ENCODE results near the gene TGFBR1.
A peak's percentile ranks its signal among the peaks of the same experiment; 100 is the strongest.

TGFBR1 gene

GRCh38 chr9:99112750-99113413 is 8.0 kb downstream of the TGFBR1 start:
- H3K4me3 ChIP-seq (ENCODE audit: low read depth in 1 of 2, low read length in 2 of 2) = peak overlapping the region in 1 of 2 donors; percentile 10
- no peak overlapping the region for H3K27ac ChIP-seq (ENCODE audit: low read depth, low read length)
- peaks cover 60% of the 10 kb centered on the region for H3K4me1 ChIP-seq (ENCODE audit: insufficient read depth, low read length)
- H3K27me3 ChIP-seq (ENCODE audit: control insufficient read depth in 1 of 2, insufficient read depth in 2 of 2, low read length in 2 of 2) = no peaks in the 10 kb centered on the region
- no peaks in the 10 kb centered on the region for H3K9me3 ChIP-seq (ENCODE audit: low read length)
- H3K9ac ChIP-seq (ENCODE audit: low read length) = no peak overlapping the region
- no peaks in the 10 kb centered on the region for H3K36me3 ChIP-seq (ENCODE audit: insufficient read depth, low read length)

GRCh38 chr9:99113414-99114048 is 8.6 kb downstream of the TGFBR1 start:
- H3K4me3 ChIP-seq (ENCODE audit: low read depth in 1 of 2, low read length in 2 of 2) = peak overlapping the region in 1 of 2 donors; percentile 10
- no peaks in the 10 kb centered on the region for H3K9me3 ChIP-seq (ENCODE audit: low read length)
- no peaks in the 10 kb centered on the region for H3K36me3 ChIP-seq (ENCODE audit: insufficient read depth, low read length)
- no peak overlapping the region for H3K9ac ChIP-seq (ENCODE audit: low read length)
- no peaks in the 10 kb centered on the region for H3K27me3 ChIP-seq (ENCODE audit: control insufficient read depth in 1 of 2, insufficient read depth in 2 of 2, low read length in 2 of 2)
- H3K27ac ChIP-seq (ENCODE audit: low read depth, low read length) = no peak overlapping the region
- peaks cover 56% of the 10 kb centered on the region for H3K4me1 ChIP-seq (ENCODE audit: insufficient read depth, low read length)

- Histone ChIP-seq H3K9me3 (ENCODE audit: low read length) (no peaks in the 10 kb centered on the region), H3K9ac (ENCODE audit: low read length) (no peak overlapping the region), H3K27me3 (ENCODE audit: control insufficient read depth in 1 of 2, insufficient read depth in 2 of 2, low read length in 2 of 2) (no peaks in the 10 kb centered on the region), H3K4me3 (ENCODE audit: low read depth in 1 of 2, low read length in 2 of 2) (no peak overlapping the region), H3K4me1 (ENCODE audit: insufficient read depth, low read length) (peaks cover 51% of the 10 kb centered on the region), H3K36me3 (ENCODE audit: insufficient read depth, low read length) (no peaks in the 10 kb centered on the region), H3K27ac (ENCODE audit: low read depth, low read length) (no peak overlapping the region)
Measured at GRCh38 chr9:99114049-99114440, 9.1 kb downstream of the TGFBR1 start.

GRCh38 chr9:99114846-99115500 is 10.1 kb downstream of the TGFBR1 start:
- no peak overlapping the region for H3K27ac ChIP-seq (ENCODE audit: low read depth, low read length)

GRCh38 chr9:99116003-99116411 is 11.1 kb downstream of the TGFBR1 start:
- Histone ChIP-seq H3K9me3 (ENCODE audit: low read length) (no peaks in the 10 kb centered on the region), H3K4me3 (ENCODE audit: low read depth in 1 of 2, low read length in 2 of 2) (no peak overlapping the region), H3K27ac (ENCODE audit: low read depth, low read length) (no peak overlapping the region), H3K27me3 (ENCODE audit: control insufficient read depth in 1 of 2, insufficient read depth in 2 of 2, low read length in 2 of 2) (no peaks in the 10 kb centered on the region), H3K36me3 (ENCODE audit: insufficient read depth, low read length) (no peaks in the 10 kb centered on the region), H3K4me1 (ENCODE audit: insufficient read depth, low read length) (peaks cover 45% of the 10 kb centered on the region), H3K9ac (ENCODE audit: low read length) (no peak overlapping the region)

More at GRCh38 chr9:99114846-99115500, 10.1 kb downstream of the TGFBR1 start:
- Histone ChIP-seq H3K9me3 (ENCODE audit: low read length) (no peaks in the 10 kb centered on the region), H3K36me3 (ENCODE audit: insufficient read depth, low read length) (no peaks in the 10 kb centered on the region), H3K27me3 (ENCODE audit: control insufficient read depth in 1 of 2, insufficient read depth in 2 of 2, low read length in 2 of 2) (no peaks in the 10 kb centered on the region), H3K9ac (ENCODE audit: low read length) (no peak overlapping the region), H3K4me3 (ENCODE audit: low read depth in 1 of 2, low read length in 2 of 2) (no peak overlapping the region), H3K4me1 (ENCODE audit: insufficient read depth, low read length) (peaks cover 46% of the 10 kb centered on the region)

- no peak overlapping the region for H3K9ac ChIP-seq (ENCODE audit: low read length)
- H3K36me3 ChIP-seq (ENCODE audit: insufficient read depth, low read length) = no peaks in the 10 kb centered on the region
- no peaks in the 10 kb centered on the region for H3K27me3 ChIP-seq (ENCODE audit: control insufficient read depth in 1 of 2, insufficient read depth in 2 of 2, low read length in 2 of 2)
- no peak overlapping the region for H3K4me3 ChIP-seq (ENCODE audit: low read depth in 1 of 2, low read length in 2 of 2)
- no peaks in the 10 kb centered on the region for H3K9me3 ChIP-seq (ENCODE audit: low read length)
- H3K4me1 ChIP-seq (ENCODE audit: insufficient read depth, low read length) = peaks cover 32% of the 10 kb centered on the region
- H3K27ac ChIP-seq (ENCODE audit: low read depth, low read length) = no peak overlapping the region
Measured at GRCh38 chr9:99118782-99119466, 14.0 kb downstream of the TGFBR1 start.

GRCh38 chr9:99119976-99120655 is 15.2 kb downstream of the TGFBR1 start:
- H3K27me3 ChIP-seq (ENCODE audit: control insufficient read depth in 1 of 2, insufficient read depth in 2 of 2, low read length in 2 of 2) = no peaks in the 10 kb centered on the region
- no peak overlapping the region for H3K4me3 ChIP-seq (ENCODE audit: low read depth in 1 of 2, low read length in 2 of 2)
- peaks cover 21% of the 10 kb centered on the region for H3K4me1 ChIP-seq (ENCODE audit: insufficient read depth, low read length)
- no peaks in the 10 kb centered on the region for H3K36me3 ChIP-seq (ENCODE audit: insufficient read depth, low read length)
- H3K9me3 ChIP-seq (ENCODE audit: low read length) = no peaks in the 10 kb centered on the region
- H3K27ac ChIP-seq (ENCODE audit: low read depth, low read length) = no peak overlapping the region
- H3K9ac ChIP-seq (ENCODE audit: low read length) = no peak overlapping the region

- Histone ChIP-seq H3K27me3 (ENCODE audit: control insufficient read depth in 1 of 2, insufficient read depth in 2 of 2, low read length in 2 of 2) (no peaks in the 10 kb centered on the region), H3K4me3 (ENCODE audit: low read depth in 1 of 2, low read length in 2 of 2) (no peak overlapping the region), H3K9me3 (ENCODE audit: low read length) (no peaks in the 10 kb centered on the region), H3K4me1 (ENCODE audit: insufficient read depth, low read length) (peaks cover 22% of the 10 kb centered on the region), H3K27ac (ENCODE audit: low read depth, low read length) (no peak overlapping the region), H3K36me3 (ENCODE audit: insufficient read depth, low read length) (no peaks in the 10 kb centered on the region), H3K9ac (ENCODE audit: low read length) (no peak overlapping the region)
Measured at GRCh38 chr9:99121604-99122003, 16.7 kb downstream of the TGFBR1 start.

- no peak overlapping the region for H3K27ac ChIP-seq (ENCODE audit: low read depth, low read length)
- H3K27me3 ChIP-seq (ENCODE audit: control insufficient read depth in 1 of 2, insufficient read depth in 2 of 2, low read length in 2 of 2) = no peaks in the 10 kb centered on the region
- H3K36me3 ChIP-seq (ENCODE audit: insufficient read depth, low read length) = no peaks in the 10 kb centered on the region
- H3K9ac ChIP-seq (ENCODE audit: low read length) = no peak overlapping the region
- H3K4me1 ChIP-seq (ENCODE audit: insufficient read depth, low read length) = peaks cover 37% of the 10 kb centered on the region
- H3K4me3 ChIP-seq (ENCODE audit: low read depth in 1 of 2, low read length in 2 of 2) = no peak overlapping the region
- H3K9me3 ChIP-seq (ENCODE audit: low read length) = no peaks in the 10 kb centered on the region
Measured at GRCh38 chr9:99124534-99125255, 19.8 kb downstream of the TGFBR1 start.

GRCh38 chr9:99125446-99125845 is 20.5 kb downstream of the TGFBR1 start:
- no peak overlapping the region for H3K9ac ChIP-seq (ENCODE audit: low read length)
- H3K27me3 ChIP-seq (ENCODE audit: control insufficient read depth in 1 of 2, insufficient read depth in 2 of 2, low read length in 2 of 2) = no peaks in the 10 kb centered on the region
- no peak overlapping the region for H3K27ac ChIP-seq (ENCODE audit: low read depth, low read length)
- H3K9me3 ChIP-seq (ENCODE audit: low read length) = no peaks in the 10 kb centered on the region
- H3K4me3 ChIP-seq (ENCODE audit: low read depth in 1 of 2, low read length in 2 of 2) = no peak overlapping the region
- peaks cover 29% of the 10 kb centered on the region for H3K4me1 ChIP-seq (ENCODE audit: insufficient read depth, low read length)
- no peaks in the 10 kb centered on the region for H3K36me3 ChIP-seq (ENCODE audit: insufficient read depth, low read length)

Measured in muscle layer of colon (tissue), 2 donors.